Measurements from ENCODE around the gene MOGAT1.

The MOGAT1 gene

GRCh38 chr2:222671259-222672067 lies at the start of gene MOGAT1:
Gene MOGAT1, plus strand, starts transcription at chr2:222671658. Its CDS starts 128 bp downstream, at chr2:222671786.
- H3K4me1 Mint-ChIP-seq = peaks cover 18 to 29% of the 10 kb centered on the region in 2 donors
- no peaks in the 10 kb centered on the region for H3K9me3 Mint-ChIP-seq
- ATAC-seq (replicated peaks) (peak; percentile 43 to 54), DNase-seq (no peak)
- H3K36me3 Mint-ChIP-seq = no peaks in the 10 kb centered on the region
- peak within 1 kb of the TSS; percentile 78 to 84 for H3K4me3 Mint-ChIP-seq
- no peak within 1 kb of the TSS for H3K27ac Mint-ChIP-seq
- H3K27me3 Mint-ChIP-seq = peaks cover 53 to 63% of the 10 kb centered on the region in 2 donors

- Mint-ChIP-seq H3K4me1 (no peaks in the 10 kb centered on the region), H3K4me3 (no peak overlapping the region), H3K36me3 (peaks cover 14 to 30% of the 10 kb centered on the region in 2 donors), H3K9me3 (no peaks in the 10 kb centered on the region), H3K27ac (no peak overlapping the region), H3K27me3 (no peaks in the 10 kb centered on the region)
- no peak for DNase-seq
- ATAC-seq (replicated peaks) = no peak
Observed at GRCh38 chr2:222621893-222622292, 49.6 kb upstream of the MOGAT1 start.

- H3K9me3 Mint-ChIP-seq = no peaks in the 10 kb centered on the region
- H3K4me3 Mint-ChIP-seq = no peak overlapping the region
- H3K27me3 Mint-ChIP-seq = no peaks in the 10 kb centered on the region
- no peak overlapping the region for H3K27ac Mint-ChIP-seq
- H3K4me1 Mint-ChIP-seq = peaks cover 0 to 4% of the 10 kb centered on the region in 2 donors
- no peak for DNase-seq
- no peak for ATAC-seq (replicated peaks)
- H3K36me3 Mint-ChIP-seq = peaks cover 20 to 39% of the 10 kb centered on the region in 2 donors
Observed at GRCh38 chr2:222622910-222623309, 48.5 kb upstream of the MOGAT1 start.

GRCh38 chr2:222623756-222624309 lies 47.6 kb upstream of the MOGAT1 start:
- Mint-ChIP-seq H3K4me1 (peaks cover 0 to 4% of the 10 kb centered on the region in 2 donors), H3K36me3 (peaks cover 22 to 40% of the 10 kb centered on the region in 2 donors), H3K27me3 (no peaks in the 10 kb centered on the region), H3K4me3 (no peak overlapping the region), H3K9me3 (no peaks in the 10 kb centered on the region), H3K27ac (no peak overlapping the region)
- DNase-seq (no peak), ATAC-seq (replicated peaks) (no peak)

- H3K9me3 Mint-ChIP-seq = no peaks in the 10 kb centered on the region
- DNase-seq = no peak
- no peak overlapping the region for H3K4me3 Mint-ChIP-seq
- no peaks in the 10 kb centered on the region for H3K27me3 Mint-ChIP-seq
- peaks cover 4 to 6% of the 10 kb centered on the region in 2 donors for H3K4me1 Mint-ChIP-seq
- ATAC-seq (replicated peaks) = no peak
- peaks cover 29 to 46% of the 10 kb centered on the region in 2 donors for H3K36me3 Mint-ChIP-seq
- no peak overlapping the region for H3K27ac Mint-ChIP-seq
Observed at GRCh38 chr2:222627764-222628163, 43.7 kb upstream of the MOGAT1 start.

- DNase-seq = no peak
- H3K27me3 Mint-ChIP-seq = no peaks in the 10 kb centered on the region
- no peaks in the 10 kb centered on the region for H3K4me1 Mint-ChIP-seq
- no peak overlapping the region for H3K27ac Mint-ChIP-seq
- H3K4me3 Mint-ChIP-seq = no peak overlapping the region
- no peak for ATAC-seq (replicated peaks)
- peaks cover 37 to 54% of the 10 kb centered on the region in 2 donors for H3K36me3 Mint-ChIP-seq
- peaks cover 0 to 2% of the 10 kb centered on the region in 2 donors for H3K9me3 Mint-ChIP-seq
Observed at GRCh38 chr2:222635295-222635694, 36.2 kb upstream of the MOGAT1 start.

- ATAC-seq (replicated peaks) (no peak), DNase-seq (no peak)
- H3K4me1 Mint-ChIP-seq = no peaks in the 10 kb centered on the region
- peaks cover 45 to 58% of the 10 kb centered on the region in 2 donors for H3K36me3 Mint-ChIP-seq
- no peak overlapping the region for H3K27ac Mint-ChIP-seq
- no peak overlapping the region for H3K4me3 Mint-ChIP-seq
- H3K27me3 Mint-ChIP-seq = no peaks in the 10 kb centered on the region
- peaks cover 0 to 2% of the 10 kb centered on the region in 2 donors for H3K9me3 Mint-ChIP-seq
Observed at GRCh38 chr2:222637067-222637466, 34.4 kb upstream of the MOGAT1 start.

GRCh38 chr2:222641336-222641735 lies 30.1 kb upstream of the MOGAT1 start:
- Mint-ChIP-seq H3K4me3 (no peak overlapping the region), H3K4me1 (peaks cover 0 to 5% of the 10 kb centered on the region in 2 donors), H3K27me3 (no peaks in the 10 kb centered on the region), H3K36me3 (peaks cover 51 to 61% of the 10 kb centered on the region in 2 donors), H3K27ac (no peak overlapping the region), H3K9me3 (peaks cover 0 to 2% of the 10 kb centered on the region in 2 donors)
- DNase-seq (no peak), ATAC-seq (replicated peaks) (no peak)

- Mint-ChIP-seq H3K27ac (no peak overlapping the region), H3K4me3 (no peak overlapping the region), H3K4me1 (peaks cover 0 to 5% of the 10 kb centered on the region in 2 donors), H3K27me3 (no peaks in the 10 kb centered on the region), H3K9me3 (no peaks in the 10 kb centered on the region), H3K36me3 (peaks cover 44 to 53% of the 10 kb centered on the region in 2 donors)
- ATAC-seq (replicated peaks) (no peak), DNase-seq (no peak)
Observed at GRCh38 chr2:222643134-222643533, 28.3 kb upstream of the MOGAT1 start.

GRCh38 chr2:222646008-222646407 lies 25.4 kb upstream of the MOGAT1 start:
- Mint-ChIP-seq H3K36me3 (peaks cover 51 to 55% of the 10 kb centered on the region in 2 donors), H3K27ac (no peak overlapping the region), H3K9me3 (no peaks in the 10 kb centered on the region), H3K4me1 (peaks cover 6 to 18% of the 10 kb centered on the region in 2 donors), H3K4me3 (no peak overlapping the region), H3K27me3 (no peaks in the 10 kb centered on the region)
- DNase-seq = no peak
- no peak for ATAC-seq (replicated peaks)

GRCh38 chr2:222649801-222650200 lies 21.7 kb upstream of the MOGAT1 start:
- H3K4me3 Mint-ChIP-seq = no peak overlapping the region
- H3K36me3 Mint-ChIP-seq = peaks cover 37 to 43% of the 10 kb centered on the region in 2 donors
- H3K27ac Mint-ChIP-seq = no peak overlapping the region
- H3K9me3 Mint-ChIP-seq = no peaks in the 10 kb centered on the region
- peaks cover 19 to 33% of the 10 kb centered on the region in 2 donors for H3K4me1 Mint-ChIP-seq
- H3K27me3 Mint-ChIP-seq = no peaks in the 10 kb centered on the region
- ATAC-seq (replicated peaks) (no peak), DNase-seq (no peak)

- no peak for DNase-seq
- no peak for ATAC-seq (replicated peaks)
- Mint-ChIP-seq H3K4me3 (no peak overlapping the region), H3K9me3 (no peaks in the 10 kb centered on the region), H3K36me3 (peaks cover 29 to 30% of the 10 kb centered on the region in 2 donors), H3K27me3 (no peaks in the 10 kb centered on the region), H3K27ac (no peak overlapping the region), H3K4me1 (peaks cover 24 to 45% of the 10 kb centered on the region in 2 donors)
Observed at GRCh38 chr2:222651718-222652418, 19.6 kb upstream of the MOGAT1 start.

GRCh38 chr2:222652491-222653255 lies 18.8 kb upstream of the MOGAT1 start:
- Mint-ChIP-seq H3K9me3 (no peaks in the 10 kb centered on the region), H3K27me3 (no peaks in the 10 kb centered on the region), H3K27ac (no peak overlapping the region), H3K4me3 (peak overlapping the region in 1 of 2 donors; percentile 13), H3K4me1 (peaks cover 27 to 49% of the 10 kb centered on the region in 2 donors), H3K36me3 (peaks cover 29% of the 10 kb centered on the region in 2 donors)
- DNase-seq (no peak), ATAC-seq (replicated peaks) (no peak)

- Mint-ChIP-seq H3K4me3 (peak overlapping the region in 1 of 2 donors; percentile 13), H3K27me3 (no peaks in the 10 kb centered on the region), H3K36me3 (peaks cover 26% of the 10 kb centered on the region in 2 donors), H3K4me1 (peaks cover 27 to 49% of the 10 kb centered on the region in 2 donors), H3K9me3 (no peaks in the 10 kb centered on the region), H3K27ac (no peak overlapping the region)
- ATAC-seq (replicated peaks) (no peak), DNase-seq (no peak)
Observed at GRCh38 chr2:222653280-222653679, 18.2 kb upstream of the MOGAT1 start.
